NCI-H1417 treated with DMSO at 0.1 percent for 48 hours (cell line): ENCODE measurements around the gene SHKBP1.
"Not testable (repeated sequence)": the region's sequence is repeated elsewhere in the genome, so short reads cannot be mapped to it uniquely, and the experiment has no call there.

Experiments
- DNase-seq: peaks from one replicate; lab custom pipeline; 2025; lab: John Stamatoyannopoulos, UW

SHKBP1 gene

DNA sequence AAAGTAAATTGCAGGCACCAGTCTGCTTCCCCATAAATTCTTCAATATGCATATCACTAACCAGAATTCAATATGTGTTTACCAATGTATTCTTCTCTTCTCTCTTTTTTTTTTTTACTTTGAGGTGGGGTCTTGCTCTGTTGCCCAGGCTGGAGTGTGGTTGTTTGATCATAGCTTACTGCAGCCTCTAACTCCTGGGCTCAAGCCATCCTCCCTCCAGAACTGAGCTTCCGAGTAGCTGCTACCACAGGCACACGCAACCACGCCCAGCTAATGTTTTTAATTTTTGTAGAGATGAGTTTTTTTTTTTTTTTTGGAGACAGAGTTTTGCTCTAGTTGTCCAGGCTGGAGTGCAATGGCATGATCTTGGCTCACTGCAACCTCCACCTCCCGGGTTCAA lies 41.3 kb downstream of the SHKBP1 start:
- no peak for DNase-seq

DNA sequence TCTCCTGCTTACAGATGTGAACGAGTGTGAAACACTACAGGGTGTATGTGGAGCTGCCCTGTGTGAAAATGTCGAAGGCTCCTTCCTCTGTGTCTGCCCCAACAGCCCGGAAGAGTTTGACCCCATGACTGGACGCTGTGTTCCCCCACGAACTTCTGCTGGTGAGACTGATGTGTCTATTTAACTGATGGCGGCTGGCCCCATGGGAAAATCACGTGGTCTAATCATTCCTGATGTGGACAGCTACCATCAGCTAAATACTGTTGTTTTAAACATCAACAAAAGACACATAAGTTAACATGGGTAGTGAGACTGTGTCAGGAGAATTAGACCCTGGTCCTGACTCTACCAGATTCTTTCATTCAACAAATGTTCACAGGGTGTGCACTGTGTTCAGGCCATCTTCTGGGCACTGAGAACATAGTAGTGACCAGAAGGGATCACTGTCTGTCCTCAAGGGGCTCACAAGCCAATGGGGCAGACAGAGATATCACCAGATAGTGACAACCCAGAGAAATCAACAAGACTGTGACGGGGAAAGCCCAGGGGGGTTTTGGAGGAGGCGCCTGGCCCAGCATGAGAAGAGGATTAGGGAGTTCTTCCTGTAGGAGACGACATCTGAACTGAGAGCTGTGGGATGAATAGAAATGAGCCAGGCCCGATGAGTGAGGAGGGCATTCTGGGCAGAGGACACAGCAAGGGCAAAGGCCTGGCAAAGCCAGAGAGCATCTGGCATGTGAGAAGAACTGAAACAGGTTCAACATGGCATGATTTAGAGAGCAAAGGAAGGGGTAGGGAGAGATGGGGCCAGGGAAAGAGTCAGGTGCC lies 42.9 kb downstream of the SHKBP1 start:
- no peak for DNase-seq

DNA sequence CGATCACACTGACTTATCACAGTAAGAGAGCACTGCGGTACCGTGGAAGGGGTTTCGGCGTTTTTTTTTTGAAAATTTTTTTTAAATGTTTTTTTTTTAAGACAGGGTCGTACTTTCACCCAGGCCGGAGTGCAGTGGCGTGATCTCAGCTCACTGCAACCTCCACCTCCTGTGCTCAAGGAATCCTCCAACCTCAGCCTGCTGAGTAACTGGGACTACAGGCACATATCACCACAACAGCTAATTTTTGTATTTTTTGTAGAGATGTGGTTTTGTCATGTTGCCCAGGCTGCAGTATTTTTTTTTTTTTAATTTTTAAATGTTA lies 43.5 kb downstream of the SHKBP1 start:
- no peak for DNase-seq

DNA sequence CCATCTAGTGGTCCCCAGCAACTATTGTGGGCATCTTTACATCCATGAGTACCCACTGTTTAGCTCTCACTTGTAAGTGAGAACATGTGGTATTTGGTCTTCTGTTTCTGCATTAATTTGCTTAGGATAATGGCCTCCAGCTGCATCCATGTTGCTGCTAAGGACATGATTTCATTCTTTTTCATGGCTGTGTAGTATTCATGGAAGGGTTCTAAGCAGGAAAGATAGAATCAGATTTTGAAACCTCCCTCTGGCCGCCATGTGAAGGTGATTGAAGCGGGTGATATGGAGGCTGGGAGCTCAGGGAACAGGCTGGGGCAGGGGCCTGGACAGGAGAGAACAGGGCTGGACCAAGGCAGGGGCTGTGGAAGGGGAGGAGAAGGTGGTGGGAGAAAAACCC lies 44.6 kb downstream of the SHKBP1 start:
- no peak for DNase-seq

DNA sequence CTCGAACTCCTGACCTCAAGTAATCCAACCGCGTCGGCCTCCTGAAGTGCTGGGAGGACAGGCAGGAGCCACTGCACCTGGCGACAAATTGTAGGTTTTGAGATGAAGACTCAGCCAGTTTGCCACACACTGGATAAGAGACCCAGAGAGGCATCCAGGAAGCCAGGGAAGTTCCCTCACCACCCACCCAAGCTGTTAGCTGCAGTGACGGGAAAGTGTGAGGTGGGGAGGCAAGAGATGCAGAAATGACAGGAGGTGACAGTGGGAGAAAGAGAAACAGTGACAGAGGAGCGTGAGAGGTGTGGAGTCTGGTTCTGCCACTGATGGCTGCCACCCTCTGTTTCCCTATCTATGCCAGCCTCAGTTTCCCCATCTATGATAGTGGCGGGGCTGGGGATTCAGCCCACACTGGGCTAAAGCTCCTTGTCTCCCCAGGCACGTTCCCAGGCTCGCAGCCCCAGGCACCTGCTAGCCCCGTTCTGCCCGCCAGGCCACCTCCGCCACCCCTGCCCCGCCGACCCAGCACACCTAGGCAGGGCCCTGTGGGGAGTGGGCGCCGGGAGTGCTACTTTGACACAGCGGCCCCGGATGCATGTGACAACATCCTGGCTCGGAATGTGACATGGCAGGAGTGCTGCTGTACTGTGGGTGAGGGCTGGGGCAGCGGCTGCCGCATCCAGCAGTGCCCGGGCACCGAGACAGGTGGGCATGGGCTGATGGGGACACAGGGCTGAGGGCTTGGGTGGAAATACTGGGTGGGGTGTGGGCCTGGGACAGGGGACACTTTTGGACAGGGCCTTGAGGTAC lies 45.5 kb downstream of the SHKBP1 start:
- no peak for DNase-seq

DNA sequence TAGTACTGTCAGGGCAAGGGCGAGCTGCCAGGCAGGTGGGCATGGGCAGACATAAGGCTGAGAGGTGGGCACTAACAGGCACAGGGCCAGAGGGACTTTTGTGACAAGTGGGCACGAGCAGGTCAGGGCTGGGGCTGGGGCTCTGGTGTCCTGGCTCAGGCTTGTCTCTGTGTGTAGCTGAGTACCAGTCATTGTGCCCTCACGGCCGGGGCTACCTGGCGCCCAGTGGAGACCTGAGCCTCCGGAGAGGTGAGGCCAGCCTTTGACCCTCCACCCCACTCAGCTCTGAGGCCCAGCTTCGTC lies 46.1 kb downstream of the SHKBP1 start:
- DNase-seq, result no peak

DNA sequence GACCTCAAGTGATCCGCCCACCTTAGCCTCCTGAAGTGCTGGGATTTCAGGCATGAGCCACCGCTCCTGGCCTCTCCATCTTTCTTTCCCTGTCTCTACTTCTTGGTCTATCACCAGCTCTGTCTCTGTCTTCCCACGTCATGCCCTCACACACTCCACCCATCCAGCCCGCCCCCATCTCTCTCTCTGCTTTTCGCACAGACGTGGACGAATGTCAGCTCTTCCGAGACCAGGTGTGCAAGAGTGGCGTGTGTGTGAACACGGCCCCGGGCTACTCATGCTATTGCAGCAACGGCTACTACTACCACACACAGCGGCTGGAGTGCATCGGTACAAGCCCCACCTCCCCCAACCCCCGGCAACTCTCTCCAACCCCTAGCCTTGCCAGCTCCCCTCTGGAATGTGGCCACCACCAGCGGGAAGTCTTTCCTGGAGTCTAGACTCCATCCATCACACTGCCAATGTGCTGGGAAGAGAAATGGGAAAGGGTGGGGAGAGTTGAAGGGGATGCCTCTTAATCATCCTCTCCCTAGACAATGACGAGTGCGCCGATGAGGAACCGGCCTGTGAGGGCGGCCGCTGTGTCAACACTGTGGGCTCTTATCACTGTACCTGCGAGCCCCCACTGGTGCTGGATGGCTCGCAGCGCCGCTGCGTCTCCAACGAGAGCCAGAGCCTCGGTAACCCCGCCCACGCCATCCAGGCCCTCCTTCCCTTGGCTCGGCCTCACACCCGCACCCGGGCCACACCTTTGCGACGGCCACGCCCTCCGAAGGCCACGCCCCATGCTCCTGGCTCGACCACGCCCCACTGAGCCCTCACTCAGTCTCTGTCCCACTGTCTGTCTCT lies 47.0 kb downstream of the SHKBP1 start:
- peak; percentile 57 for DNase-seq

DNA sequence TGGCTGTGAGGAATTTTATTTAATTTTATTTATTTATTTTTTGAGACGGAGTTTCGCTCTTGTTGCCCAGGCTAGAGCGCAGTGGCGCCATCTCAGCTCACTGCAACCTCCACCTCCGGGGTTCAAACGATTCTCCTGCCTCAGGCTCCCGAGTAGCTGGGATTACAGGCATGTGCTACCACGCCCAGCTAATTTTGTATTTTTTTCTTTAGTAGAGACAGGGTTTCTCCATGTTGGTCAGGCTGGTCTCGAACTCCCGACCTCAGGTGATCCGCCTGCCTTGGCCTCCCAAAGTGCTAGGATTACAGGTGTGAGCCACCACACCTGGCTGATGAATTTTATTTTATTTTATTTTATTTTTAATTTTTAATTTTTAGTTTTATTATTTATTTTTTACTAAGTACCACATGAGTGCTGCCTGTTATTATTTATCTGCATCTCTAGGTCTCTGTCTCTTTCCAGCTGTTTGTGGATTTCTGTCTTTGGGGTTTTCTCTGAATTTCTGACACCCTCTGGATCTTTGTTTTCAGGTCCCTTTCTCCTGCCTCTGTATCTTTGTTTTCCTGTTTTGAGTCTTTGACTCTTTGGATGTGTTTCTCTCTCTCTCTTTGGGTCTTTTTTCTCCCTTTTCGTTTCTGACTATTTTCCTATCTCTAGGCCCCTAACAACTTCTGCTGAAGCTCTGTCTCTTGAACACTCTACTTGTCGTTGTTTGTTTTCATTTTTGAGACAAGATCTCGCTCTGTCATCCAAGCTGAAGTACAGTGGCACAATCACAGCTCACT lies 47.9 kb downstream of the SHKBP1 start:
- DNase-seq, result not testable (repeated sequence)

DNA sequence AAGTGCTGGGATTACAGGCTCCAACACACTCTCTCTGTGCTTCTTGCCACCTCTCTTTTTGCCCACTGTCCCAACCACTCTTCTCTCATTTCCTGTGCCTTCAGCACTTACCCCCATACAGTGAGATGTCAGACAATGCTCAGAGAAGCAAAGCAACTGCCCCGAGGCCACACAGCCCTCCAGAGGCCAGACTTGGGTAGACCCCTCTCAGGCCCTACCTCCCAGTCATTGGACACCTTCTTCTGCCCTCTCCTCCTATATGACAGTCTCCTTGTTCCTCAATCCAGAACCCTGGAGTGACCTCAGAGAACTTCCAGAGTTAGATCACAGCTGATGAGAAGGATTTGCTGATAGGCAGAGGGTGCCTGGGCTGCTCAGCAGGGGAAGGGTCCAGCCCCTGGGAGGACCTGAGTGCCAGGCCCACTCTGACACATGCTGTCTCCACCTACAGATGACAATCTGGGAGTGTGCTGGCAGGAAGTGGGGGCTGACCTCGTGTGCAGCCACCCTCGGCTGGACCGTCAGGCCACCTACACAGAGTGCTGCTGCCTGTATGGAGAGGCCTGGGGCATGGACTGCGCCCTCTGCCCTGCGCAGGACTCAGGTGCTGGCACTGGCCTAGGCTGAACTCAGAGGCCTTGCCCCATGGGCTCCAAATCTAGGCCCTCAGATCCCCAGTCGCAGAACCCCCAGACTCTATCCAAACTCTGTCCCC lies 48.9 kb downstream of the SHKBP1 start:
- DNase-seq, result no peak

DNA sequence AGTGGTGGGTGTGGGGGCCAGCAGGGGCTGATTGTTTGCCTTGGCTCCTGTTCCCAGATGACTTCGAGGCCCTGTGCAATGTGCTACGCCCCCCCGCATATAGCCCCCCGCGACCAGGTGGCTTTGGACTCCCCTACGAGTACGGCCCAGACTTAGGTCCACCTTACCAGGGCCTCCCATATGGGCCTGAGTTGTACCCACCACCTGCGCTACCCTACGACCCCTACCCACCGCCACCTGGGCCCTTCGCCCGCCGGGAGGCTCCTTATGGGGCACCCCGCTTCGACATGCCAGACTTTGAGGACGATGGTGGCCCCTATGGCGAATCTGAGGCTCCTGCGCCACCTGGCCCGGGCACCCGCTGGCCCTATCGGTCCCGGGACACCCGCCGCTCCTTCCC lies 50.2 kb downstream of the SHKBP1 start:
- DNase-seq, result no peak

DNA sequence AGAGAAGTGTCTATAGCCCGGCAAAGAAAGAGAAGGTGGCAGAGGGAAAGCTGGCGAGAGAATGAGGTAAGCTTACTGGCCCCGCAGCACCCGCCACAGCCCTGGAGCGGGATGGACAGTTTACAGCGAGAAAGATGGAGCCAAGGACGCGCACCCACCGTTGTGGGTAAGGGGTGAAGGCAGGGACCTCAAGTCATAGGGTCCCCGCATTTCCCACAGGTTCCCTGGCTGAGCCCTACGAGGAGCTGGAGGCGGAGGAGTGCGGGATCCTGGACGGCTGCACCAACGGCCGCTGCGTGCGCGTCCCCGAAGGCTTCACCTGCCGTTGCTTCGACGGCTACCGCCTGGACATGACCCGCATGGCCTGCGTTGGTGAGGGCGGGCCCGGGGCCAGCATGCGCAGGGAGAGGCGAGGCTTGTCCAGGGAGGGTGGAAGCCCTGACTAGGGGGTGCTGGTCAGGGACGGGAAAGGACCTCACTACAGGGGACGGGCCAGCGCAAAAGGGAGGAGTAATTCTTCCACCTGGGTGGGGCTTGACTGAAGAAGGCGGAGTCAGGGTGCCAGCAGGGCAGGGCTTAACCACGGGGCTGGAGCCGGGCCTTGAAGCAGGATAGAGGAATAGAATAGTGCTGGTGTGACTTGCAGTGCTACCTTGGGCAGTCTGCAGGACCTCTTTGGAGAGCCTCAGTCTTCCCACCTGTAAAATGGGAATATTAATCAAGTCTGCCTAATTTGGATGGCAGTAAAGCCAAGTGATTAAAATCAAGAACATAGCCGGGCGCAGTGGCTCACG lies 51.0 kb downstream of the SHKBP1 start:
- no peak for DNase-seq

DNA sequence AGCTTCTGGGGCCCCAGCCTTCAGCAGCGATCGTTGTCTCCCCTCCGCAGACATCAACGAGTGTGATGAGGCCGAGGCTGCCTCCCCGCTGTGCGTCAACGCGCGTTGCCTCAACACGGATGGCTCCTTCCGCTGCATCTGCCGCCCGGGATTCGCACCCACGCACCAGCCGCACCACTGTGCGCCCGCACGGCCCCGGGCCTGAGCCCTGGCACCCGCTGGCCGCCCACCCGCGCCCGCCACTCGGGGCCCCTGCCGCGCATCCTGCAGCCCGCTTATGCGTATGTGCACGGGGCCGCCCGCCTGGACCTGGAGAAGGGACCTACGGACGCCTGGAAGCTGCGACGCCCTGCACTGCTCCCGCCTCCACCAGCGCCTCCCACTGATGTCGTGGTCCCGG lies 52.7 kb downstream of the SHKBP1 start:
- no peak for DNase-seq

DNA sequence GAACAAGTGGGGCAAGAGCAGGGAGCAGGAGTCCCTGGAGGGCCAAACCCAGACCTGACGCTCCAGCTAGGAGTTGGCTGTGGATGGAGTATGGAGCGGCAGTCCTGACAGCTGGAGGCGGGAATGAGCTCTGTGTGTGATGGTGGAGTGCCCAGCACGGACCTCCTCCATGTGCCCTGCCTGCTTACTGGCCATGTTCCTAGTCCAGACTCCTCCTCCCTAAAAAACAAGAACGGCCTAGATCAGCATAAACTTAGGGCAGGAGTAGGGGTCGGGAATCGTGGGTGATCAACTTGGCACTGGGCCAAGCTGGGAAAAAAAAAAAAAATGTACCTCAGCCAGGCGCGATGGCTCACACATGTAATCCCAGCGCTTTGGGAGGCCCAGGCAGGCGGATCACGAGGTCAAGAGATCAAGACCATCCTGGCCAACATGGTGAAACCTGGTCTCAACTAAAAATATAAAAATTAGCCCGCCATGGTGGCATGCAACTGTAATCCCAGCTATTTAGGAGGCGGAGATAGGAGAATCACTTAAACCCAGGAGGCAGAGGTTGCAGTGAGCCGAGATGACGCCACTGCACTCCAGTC lies 54.0 kb downstream of the SHKBP1 start:
- DNase-seq, result no peak

DNA sequence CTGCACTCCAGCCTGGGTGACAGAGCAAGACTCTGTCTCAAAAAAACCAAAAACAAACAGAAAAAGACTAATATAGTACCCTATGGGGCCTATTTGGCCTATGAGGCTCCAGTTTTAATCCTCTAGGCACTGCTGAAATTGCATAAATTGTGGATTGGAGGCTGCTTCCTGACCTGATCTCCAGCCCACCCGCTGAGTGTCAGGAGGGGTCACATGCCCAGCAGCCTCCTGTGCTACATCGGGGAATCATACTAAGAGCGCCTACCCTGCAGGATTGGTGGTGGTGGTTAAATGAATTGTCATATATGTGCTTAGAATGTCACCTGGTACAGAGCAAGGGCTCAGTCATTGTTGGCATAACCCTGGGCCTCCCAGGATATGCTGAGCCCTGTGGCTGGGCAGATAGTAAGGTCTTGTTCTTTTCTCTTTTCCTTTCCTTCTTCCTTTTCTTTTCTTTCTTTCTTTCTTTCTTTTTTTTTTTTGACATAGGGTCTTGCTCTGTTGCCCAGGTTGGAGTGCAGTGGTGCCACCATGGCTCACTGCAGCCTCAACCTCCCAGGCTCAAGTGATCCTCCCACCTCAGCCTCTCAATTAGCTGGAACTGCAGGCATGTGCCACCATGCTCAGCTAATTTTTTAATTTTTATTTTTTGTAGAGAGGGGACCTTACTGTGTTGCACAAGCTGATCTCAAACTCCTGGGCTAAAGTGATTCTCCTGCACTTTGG lies 55.8 kb downstream of the SHKBP1 start:
- no peak for DNase-seq

DNA sequence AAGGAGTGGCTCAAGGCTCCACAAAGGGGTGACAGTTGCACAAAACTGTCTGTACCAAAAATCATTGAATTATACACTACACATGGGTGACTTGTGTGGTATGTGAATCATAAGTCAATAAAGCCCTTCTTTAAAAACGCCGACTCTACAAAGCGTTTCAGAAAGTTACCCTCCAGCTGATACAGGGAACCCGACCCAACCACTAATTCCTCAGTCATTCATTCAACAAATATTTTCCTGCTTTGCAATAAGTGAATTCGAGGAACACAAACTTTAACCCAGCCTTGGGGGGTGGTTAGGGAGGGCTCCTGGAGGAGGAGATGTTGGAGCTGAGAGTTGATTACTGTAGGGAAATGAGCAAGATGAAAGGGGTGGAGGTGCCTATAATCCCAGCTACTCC lies 56.5 kb downstream of the SHKBP1 start:
- no peak for DNase-seq

DNA sequence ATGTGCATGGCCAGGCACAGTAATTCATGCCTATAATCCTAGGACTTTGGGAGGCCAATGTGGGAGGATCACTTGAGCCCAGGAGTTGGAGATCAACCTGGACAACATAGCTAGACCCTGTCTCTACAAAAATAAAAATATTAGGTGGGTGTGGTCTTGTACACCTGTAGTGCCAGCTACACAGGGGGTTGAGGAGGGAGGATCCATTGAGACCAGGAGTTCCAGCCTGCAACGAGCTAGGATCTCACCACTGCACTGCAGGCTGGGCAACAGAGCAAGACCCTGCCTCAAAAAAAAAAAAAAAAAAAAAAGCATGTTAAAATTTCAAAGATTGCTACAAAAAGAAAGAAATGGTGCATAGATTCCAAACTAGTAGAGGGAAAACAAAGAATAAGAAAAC lies 61.7 kb downstream of the SHKBP1 start:
- DNase-seq, result no peak

DNA sequence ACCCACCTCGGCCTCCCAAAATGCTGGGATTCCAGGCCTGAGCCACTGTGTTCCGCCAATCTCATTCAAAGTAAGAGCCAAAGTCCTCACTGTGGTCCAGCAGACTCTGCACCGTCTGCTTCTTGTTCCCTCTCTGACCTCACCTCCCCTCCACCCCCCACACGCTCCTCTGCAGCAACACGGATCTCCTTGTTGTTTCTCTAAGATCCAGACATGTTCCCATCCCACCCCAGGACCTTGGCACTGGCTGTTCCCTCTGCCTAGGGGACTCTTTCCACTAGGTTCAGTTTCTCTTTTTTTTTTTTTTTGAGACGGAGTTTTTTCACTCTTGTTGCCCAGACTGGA lies 62.9 kb downstream of the SHKBP1 start:
- no peak for DNase-seq

DNA sequence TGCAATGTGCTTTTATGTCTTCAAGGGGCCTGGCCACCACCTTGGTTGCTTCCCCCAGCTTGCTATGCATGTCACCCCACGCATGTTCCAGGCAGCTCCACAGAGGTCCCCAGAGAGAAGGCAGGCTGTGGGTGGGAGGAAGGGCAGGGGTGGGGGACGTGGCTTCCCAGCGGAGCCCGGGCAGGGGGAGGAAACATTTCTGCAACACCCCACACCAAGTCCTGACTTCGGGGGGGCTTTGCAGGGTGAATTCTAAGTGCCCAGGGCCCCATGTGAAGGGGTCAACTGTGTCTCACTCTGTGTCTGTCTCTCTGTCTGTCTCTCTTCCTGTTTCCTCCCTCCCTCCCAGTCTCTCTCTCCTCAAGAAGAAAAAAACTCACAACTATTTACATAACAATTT lies 64.1 kb downstream of the SHKBP1 start:
- no peak for DNase-seq
